SK-N-SH (cell line): ENCODE measurements around the gene ERMAP.

ENCODE experiments used
- CHD2 ChIP-seq: fragments of 150-350 bp; IDR thresholded peaks from 2 replicates; pipeline ENCODE4 v1.6.1; 2018; ENCODE audit warnings: low read length; ENCODE audit not compliant: partially characterized antibody
- EP300 ChIP-seq, 2 experiments: IDR thresholded peaks; 2 replicates each; pipeline versions ENCODE4 v1.4.0 to v1.6.1; 2012; ENCODE audit warnings: borderline replicate concordance in 1 of 2, low read depth in 1 of 2, low read length in 1 of 2
- GABPA ChIP-seq: IDR thresholded peaks from 2 replicates; pipeline ENCODE4 v1.4.0; 2012; ENCODE audit warnings: low read depth, mild to moderate bottlenecking
- MEF2A ChIP-seq: IDR thresholded peaks from 2 replicates; pipeline ENCODE4 v1.4.0; 2012; ENCODE audit warnings: low read depth, borderline replicate concordance
- NFIC ChIP-seq: IDR thresholded peaks from 2 replicates; pipeline ENCODE4 v1.4.0; 2012; ENCODE audit warnings: borderline replicate concordance
- REST ChIP-seq: IDR thresholded peaks from 2 replicates; pipeline ENCODE4 v1.6.1; 2012; ENCODE audit warnings: mild to moderate bottlenecking, low read depth, low read length, moderate library complexity
- USF1 ChIP-seq: IDR thresholded peaks from 2 replicates; pipeline ENCODE4 v1.4.0; 2012; ENCODE audit warnings: low read depth, borderline replicate concordance
- TF ChIP-seq, protein P1 (sequence below): IDR thresholded peaks from 2 replicates; pipeline ENCODE4 v1.4.0; 2012; ENCODE audit warnings: low read depth, borderline replicate concordance
- TF ChIP-seq, protein P2 (sequence below): fragments of 200-600 bp; sonication (generic); IDR thresholded peaks from 2 replicates; pipeline ENCODE4 v1.6.1; 2017; ENCODE audit warnings: antibody characterized with exemption, mild to moderate bottlenecking, moderate library complexity

DNA sequence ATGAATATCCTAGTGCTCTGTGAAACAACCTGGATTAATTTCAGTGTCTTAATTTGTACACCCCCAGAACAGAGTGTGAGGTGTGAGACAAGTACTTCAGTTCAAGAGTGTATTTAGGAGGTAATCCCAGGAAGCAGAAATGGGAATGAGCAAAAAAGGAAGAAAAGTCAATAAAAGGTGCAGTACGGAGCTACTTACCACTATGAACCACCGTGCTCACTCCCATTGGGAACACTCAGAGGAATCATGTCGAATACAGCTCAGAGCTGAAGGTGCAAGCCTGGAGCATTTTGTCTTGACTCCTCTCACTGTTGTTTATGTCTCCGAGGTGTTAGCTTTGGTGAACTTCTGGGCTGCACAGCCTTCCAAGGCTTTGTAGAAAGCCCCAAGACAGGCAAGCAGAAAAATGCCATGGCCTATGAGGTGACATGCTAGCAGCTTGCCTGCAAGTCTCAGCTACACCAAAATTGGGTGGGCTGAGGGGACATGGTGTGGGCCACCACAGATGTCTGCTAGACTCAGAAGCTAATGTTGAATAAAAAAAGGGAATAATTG lies 7.6 kb downstream of the ERMAP start:
- no peak for TF ChIP-seq EP300 (IDR thresholded peaks at IDR 0.05; ENCODE audit: borderline replicate concordance in 1 of 2, low read depth in 1 of 2, low read length in 1 of 2)
- TF ChIP-seq, protein P1, sequence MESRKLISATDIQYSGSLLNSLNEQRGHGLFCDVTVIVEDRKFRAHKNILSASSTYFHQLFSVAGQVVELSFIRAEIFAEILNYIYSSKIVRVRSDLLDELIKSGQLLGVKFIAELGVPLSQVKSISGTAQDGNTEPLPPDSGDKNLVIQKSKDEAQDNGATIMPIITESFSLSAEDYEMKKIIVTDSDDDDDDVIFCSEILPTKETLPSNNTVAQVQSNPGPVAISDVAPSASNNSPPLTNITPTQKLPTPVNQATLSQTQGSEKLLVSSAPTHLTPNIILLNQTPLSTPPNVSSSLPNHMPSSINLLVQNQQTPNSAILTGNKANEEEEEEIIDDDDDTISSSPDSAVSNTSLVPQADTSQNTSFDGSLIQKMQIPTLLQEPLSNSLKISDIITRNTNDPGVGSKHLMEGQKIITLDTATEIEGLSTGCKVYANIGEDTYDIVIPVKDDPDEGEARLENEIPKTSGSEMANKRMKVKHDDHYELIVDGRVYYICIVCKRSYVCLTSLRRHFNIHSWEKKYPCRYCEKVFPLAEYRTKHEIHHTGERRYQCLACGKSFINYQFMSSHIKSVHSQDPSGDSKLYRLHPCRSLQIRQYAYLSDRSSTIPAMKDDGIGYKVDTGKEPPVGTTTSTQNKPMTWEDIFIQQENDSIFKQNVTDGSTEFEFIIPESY, result no peak
- TF ChIP-seq, protein P2, sequence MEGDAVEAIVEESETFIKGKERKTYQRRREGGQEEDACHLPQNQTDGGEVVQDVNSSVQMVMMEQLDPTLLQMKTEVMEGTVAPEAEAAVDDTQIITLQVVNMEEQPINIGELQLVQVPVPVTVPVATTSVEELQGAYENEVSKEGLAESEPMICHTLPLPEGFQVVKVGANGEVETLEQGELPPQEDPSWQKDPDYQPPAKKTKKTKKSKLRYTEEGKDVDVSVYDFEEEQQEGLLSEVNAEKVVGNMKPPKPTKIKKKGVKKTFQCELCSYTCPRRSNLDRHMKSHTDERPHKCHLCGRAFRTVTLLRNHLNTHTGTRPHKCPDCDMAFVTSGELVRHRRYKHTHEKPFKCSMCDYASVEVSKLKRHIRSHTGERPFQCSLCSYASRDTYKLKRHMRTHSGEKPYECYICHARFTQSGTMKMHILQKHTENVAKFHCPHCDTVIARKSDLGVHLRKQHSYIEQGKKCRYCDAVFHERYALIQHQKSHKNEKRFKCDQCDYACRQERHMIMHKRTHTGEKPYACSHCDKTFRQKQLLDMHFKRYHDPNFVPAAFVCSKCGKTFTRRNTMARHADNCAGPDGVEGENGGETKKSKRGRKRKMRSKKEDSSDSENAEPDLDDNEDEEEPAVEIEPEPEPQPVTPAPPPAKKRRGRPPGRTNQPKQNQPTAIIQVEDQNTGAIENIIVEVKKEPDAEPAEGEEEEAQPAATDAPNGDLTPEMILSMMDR, result no peak
- no peak for TF ChIP-seq REST
- no peak for TF ChIP-seq MEF2A
- no peak for TF ChIP-seq GABPA
- TF ChIP-seq CHD2, result no peak
- no peak for TF ChIP-seq USF1
- TF ChIP-seq NFIC, result no peak
